Measurements from ENCODE around the gene TNMD.
"Not testable (repeated sequence)": the region's sequence is repeated elsewhere in the genome, so short reads cannot be mapped to it uniquely, and the experiment has no call there.

The TNMD gene

GRCh38 chrX:100584611-100585010, at the start of gene TNMD:
Gene TNMD (plus strand): TSS chrX:100584936. CDS start chrX:100585019, 83 bp downstream.
- no peak for DNase-seq (ENCODE audit: low read depth)

- not testable (repeated sequence) for DNase-seq (ENCODE audit: low read depth)
Measured at GRCh38 chrX:100565534-100565933, 19.2 kb upstream of the TNMD start.

GRCh38 chrX:100586747-100587146, 2.0 kb downstream of the TNMD start:
- no peak for DNase-seq (ENCODE audit: low read depth)

- DNase-seq (ENCODE audit: low read depth) = no peak
Measured at GRCh38 chrX:100587861-100588260, 3.1 kb downstream of the TNMD start.

- no peak for DNase-seq (ENCODE audit: low read depth)
Measured at GRCh38 chrX:100591256-100592051, 6.7 kb downstream of the TNMD start.

- DNase-seq (ENCODE audit: low read depth) = no peak
Measured at GRCh38 chrX:100593126-100593525, 8.4 kb downstream of the TNMD start.

- no peak for DNase-seq (ENCODE audit: low read depth)
Measured at GRCh38 chrX:100593581-100593980, 8.8 kb downstream of the TNMD start.

- DNase-seq (ENCODE audit: low read depth) = no peak
Measured at GRCh38 chrX:100596601-100597000, 11.9 kb downstream of the TNMD start.

- no peak for DNase-seq (ENCODE audit: low read depth)
Measured at GRCh38 chrX:100599456-100599855, 14.7 kb downstream of the TNMD start.

GRCh38 chrX:100600340-100600739, 15.6 kb downstream of the TNMD start:
- DNase-seq (ENCODE audit: low read depth) = no peak

- DNase-seq (ENCODE audit: low read depth) = no peak
Measured at GRCh38 chrX:100600758-100601157, 16.0 kb downstream of the TNMD start.

- DNase-seq (ENCODE audit: low read depth) = no peak
Measured at GRCh38 chrX:100606753-100607152, 22.0 kb downstream of the TNMD start.

GRCh38 chrX:100609591-100609990, 24.9 kb downstream of the TNMD start:
- no peak for DNase-seq (ENCODE audit: low read depth)

GRCh38 chrX:100611951-100612350, 27.2 kb downstream of the TNMD start:
- no peak for DNase-seq (ENCODE audit: low read depth)

GRCh38 chrX:100615005-100615404, 30.3 kb downstream of the TNMD start:
- DNase-seq (ENCODE audit: low read depth) = no peak

- no peak for DNase-seq (ENCODE audit: low read depth)
Measured at GRCh38 chrX:100623001-100623400, 38.3 kb downstream of the TNMD start.

- no peak for DNase-seq (ENCODE audit: low read depth)
Measured at GRCh38 chrX:100625985-100626491, 41.3 kb downstream of the TNMD start.

GRCh38 chrX:100635040-100635439, 50.3 kb downstream of the TNMD start:
- no peak for DNase-seq (ENCODE audit: low read depth)

GRCh38 chrX:100635989-100636320, 51.2 kb downstream of the TNMD start:
- DNase-seq (ENCODE audit: low read depth) = no peak

- peak; percentile 26 for DNase-seq (ENCODE audit: low read depth)
Measured at GRCh38 chrX:100636321-100636991, 51.7 kb downstream of the TNMD start, which contains the start of gene TSPAN6. Gene TSPAN6 (minus strand): TSS chrX:100636806. CDS start chrX:100636694, 112 bp downstream.

- no peak for DNase-seq (ENCODE audit: low read depth)
Measured at GRCh38 chrX:100642290-100642689, 57.6 kb downstream of the TNMD start.

- DNase-seq (ENCODE audit: low read depth) = no peak
Measured at GRCh38 chrX:100643212-100643611, 58.5 kb downstream of the TNMD start.
